Suprapubic skin (tissue), 4 donors: ENCODE data around the gene TTLL5. TPM values are rescaled to one million over a fixed set of nuclear protein-coding genes. Genes with fewer than 3 reads are reported as not detected.

ENCODE experiments used
- DNase-seq, 2 donors: peaks; one replicate each; pipeline ENCODE4 v3.0.0-alpha.2; 2019; ENCODE audit warnings: low spot score in 2 of 2
- H3K27ac ChIP-seq: fragments of 200-600 bp; sonication (generic); one replicate; pipeline ENCODE4 v1.5.1; 2019
- H3K27me3 ChIP-seq: fragments of 200-600 bp; sonication (generic); one replicate; pipeline ENCODE4 v1.5.1; 2019
- H3K36me3 ChIP-seq: fragments of 200-600 bp; sonication (generic); one replicate; pipeline ENCODE4 v1.5.1; 2019
- H3K4me1 ChIP-seq: fragments of 200-600 bp; sonication (generic); one replicate; pipeline ENCODE4 v1.5.1; 2019
- H3K4me3 ChIP-seq: fragments of 200-600 bp; sonication (generic); one replicate; pipeline ENCODE4 v1.5.1; 2019; ENCODE audit warnings: mild to moderate bottlenecking
- H3K9me3 ChIP-seq: fragments of 200-600 bp; sonication (generic); one replicate; pipeline ENCODE4 v1.5.1; 2019
- EP300 ChIP-seq: sonication (generic); formaldehyde crosslinking; IDR thresholded peaks from one replicate; pipeline ENCODE4 v1.6.1; 2017; ENCODE audit warnings: antibody characterized with exemption
- POLR2A ChIP-seq, 2 donors: fragments of 450-650 bp; IDR thresholded peaks; one replicate each; pipeline ENCODE4 v1.6.1; 2017; ENCODE audit warnings: antibody characterized with exemption in 2 of 2, mild to moderate bottlenecking in 2 of 2, moderate library complexity in 2 of 2
- POLR2AphosphoS5 ChIP-seq, 3 donors: sonication (generic); formaldehyde crosslinking; IDR thresholded peaks; one replicate each; pipeline ENCODE4 v1.6.1; 2017; ENCODE audit warnings: antibody characterized with exemption in 3 of 3
- WGBS: methylation state at CpG from one replicate; pipeline ENCODE4 v1.1.5; 2018; 5-methylcytosine and 5-hydroxymethylcytosine counted together
- total RNA-seq, 4 donors: library from RNA; depleted of rRNA; stranded (reverse); fragments of >200 nt; gene quantifications; one replicate each; pipeline ENCODE4 v1.1.0, GENCODE V29; 2016
- TF ChIP-seq, protein P1 (sequence below), 2 donors: fragments of 200-600 bp in 1 of 2; fragments of 450-650 bp in 1 of 2; sonication (generic) in 1 of 2; IDR thresholded peaks; one replicate each; pipeline ENCODE4 v1.5.1; 2016 to 2019; ENCODE audit warnings: antibody characterized with exemption in 2 of 2, mild to moderate bottlenecking in 1 of 2, moderate library complexity in 1 of 2

TTLL5 gene
- total RNA-seq, 4 donors from 2014 or later: 24.4 to 56.4 (median 34.8) TPM

- Histone ChIP-seq H3K27ac (no peak overlapping the region), H3K36me3 (peaks cover 25% of the 10 kb centered on the region), H3K9me3 (no peaks in the 10 kb centered on the region), H3K4me3 (no peak overlapping the region), H3K27me3 (no peaks in the 10 kb centered on the region), H3K4me1 (no peaks in the 10 kb centered on the region)
- 97% methylated on average over 3 of the region's 3 CpGs for WGBS
- no peak for DNase-seq
- TF ChIP-seq, protein P1, sequence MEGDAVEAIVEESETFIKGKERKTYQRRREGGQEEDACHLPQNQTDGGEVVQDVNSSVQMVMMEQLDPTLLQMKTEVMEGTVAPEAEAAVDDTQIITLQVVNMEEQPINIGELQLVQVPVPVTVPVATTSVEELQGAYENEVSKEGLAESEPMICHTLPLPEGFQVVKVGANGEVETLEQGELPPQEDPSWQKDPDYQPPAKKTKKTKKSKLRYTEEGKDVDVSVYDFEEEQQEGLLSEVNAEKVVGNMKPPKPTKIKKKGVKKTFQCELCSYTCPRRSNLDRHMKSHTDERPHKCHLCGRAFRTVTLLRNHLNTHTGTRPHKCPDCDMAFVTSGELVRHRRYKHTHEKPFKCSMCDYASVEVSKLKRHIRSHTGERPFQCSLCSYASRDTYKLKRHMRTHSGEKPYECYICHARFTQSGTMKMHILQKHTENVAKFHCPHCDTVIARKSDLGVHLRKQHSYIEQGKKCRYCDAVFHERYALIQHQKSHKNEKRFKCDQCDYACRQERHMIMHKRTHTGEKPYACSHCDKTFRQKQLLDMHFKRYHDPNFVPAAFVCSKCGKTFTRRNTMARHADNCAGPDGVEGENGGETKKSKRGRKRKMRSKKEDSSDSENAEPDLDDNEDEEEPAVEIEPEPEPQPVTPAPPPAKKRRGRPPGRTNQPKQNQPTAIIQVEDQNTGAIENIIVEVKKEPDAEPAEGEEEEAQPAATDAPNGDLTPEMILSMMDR (IDR thresholded peaks at IDR 0.05): no peak
- TF ChIP-seq POLR2AphosphoS5 (IDR thresholded peaks at IDR 0.05) (no peak), EP300 (no peak), POLR2A (IDR thresholded peaks at IDR 0.05) (no peak)
Measured at GRCh38 chr14:75732888-75733287, 71.8 kb downstream of the TTLL5 start.

- WGBS: 93% methylated on average over 3 of the region's 3 CpGs
- H3K4me1 ChIP-seq: no peaks in the 10 kb centered on the region
- H3K27me3 ChIP-seq: no peaks in the 10 kb centered on the region
- no peak overlapping the region for H3K4me3 ChIP-seq
- H3K9me3 ChIP-seq: no peaks in the 10 kb centered on the region
- H3K36me3 ChIP-seq: peaks cover 25% of the 10 kb centered on the region
- H3K27ac ChIP-seq: no peak overlapping the region
- no peak for DNase-seq
- no peak for TF ChIP-seq POLR2A (IDR thresholded peaks at IDR 0.05)
Measured at GRCh38 chr14:75734854-75735253, 73.8 kb downstream of the TTLL5 start.

GRCh38 chr14:75736845-75737485 lies 75.9 kb downstream of the TTLL5 start:
- TF ChIP-seq EP300 (no peak), POLR2AphosphoS5 (IDR thresholded peaks at IDR 0.05) (no peak), POLR2A (IDR thresholded peaks at IDR 0.05) (no peak)
- TF ChIP-seq, protein P1 (IDR thresholded peaks at IDR 0.05): no peak
- no peak overlapping the region for H3K27ac ChIP-seq
- H3K27me3 ChIP-seq: no peaks in the 10 kb centered on the region
- H3K4me1 ChIP-seq: no peaks in the 10 kb centered on the region
- no peak overlapping the region for H3K4me3 ChIP-seq
- no peaks in the 10 kb centered on the region for H3K9me3 ChIP-seq
- H3K36me3 ChIP-seq: peaks cover 25% of the 10 kb centered on the region
- DNase-seq: no peak

DNA sequence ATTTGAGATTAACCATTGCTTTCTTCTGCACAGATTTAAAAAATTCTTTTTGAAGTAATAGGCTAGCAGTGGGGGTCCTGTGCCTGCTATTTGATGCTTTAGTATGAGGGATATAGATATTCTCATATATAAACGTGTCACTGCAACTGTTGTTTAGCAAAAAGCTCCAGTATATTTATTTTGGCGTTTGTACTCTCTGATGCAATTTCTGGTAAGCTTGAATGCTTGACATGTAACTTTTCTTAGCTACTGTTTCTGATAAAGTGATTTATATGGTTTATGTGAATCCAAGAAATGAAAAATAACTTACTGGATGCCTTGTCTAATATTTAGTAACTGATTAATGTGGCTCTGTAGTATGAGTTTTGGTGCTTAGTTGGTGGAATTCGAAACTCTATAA lies 77.1 kb downstream of the TTLL5 start:
- no peak overlapping the region for H3K27ac ChIP-seq
- DNase-seq: no peak
- TF ChIP-seq POLR2A (IDR thresholded peaks at IDR 0.05) (no peak), POLR2AphosphoS5 (IDR thresholded peaks at IDR 0.05) (no peak), EP300 (no peak)
- TF ChIP-seq, protein P1 (IDR thresholded peaks at IDR 0.05): no peak
- H3K9me3 ChIP-seq: no peaks in the 10 kb centered on the region
- H3K27me3 ChIP-seq: no peaks in the 10 kb centered on the region
- H3K36me3 ChIP-seq: peaks cover 21% of the 10 kb centered on the region
- 85% methylated on average over 3 of the region's 3 CpGs for WGBS
- no peaks in the 10 kb centered on the region for H3K4me1 ChIP-seq
- H3K4me3 ChIP-seq: no peak overlapping the region

- H3K27ac ChIP-seq: no peak overlapping the region
- TF ChIP-seq EP300 (no peak), POLR2A (IDR thresholded peaks at IDR 0.05) (no peak), POLR2AphosphoS5 (IDR thresholded peaks at IDR 0.05) (no peak)
- TF ChIP-seq, protein P1 (IDR thresholded peaks at IDR 0.05): no peak
- WGBS: 76% methylated on average over 2 of the region's 2 CpGs
- no peaks in the 10 kb centered on the region for H3K27me3 ChIP-seq
- H3K9me3 ChIP-seq: no peaks in the 10 kb centered on the region
- H3K4me1 ChIP-seq: no peaks in the 10 kb centered on the region
- no peak overlapping the region for H3K4me3 ChIP-seq
- no peak for DNase-seq
- peaks cover 25% of the 10 kb centered on the region for H3K36me3 ChIP-seq
Measured at GRCh38 chr14:75742867-75743266, 81.8 kb downstream of the TTLL5 start.

DNA sequence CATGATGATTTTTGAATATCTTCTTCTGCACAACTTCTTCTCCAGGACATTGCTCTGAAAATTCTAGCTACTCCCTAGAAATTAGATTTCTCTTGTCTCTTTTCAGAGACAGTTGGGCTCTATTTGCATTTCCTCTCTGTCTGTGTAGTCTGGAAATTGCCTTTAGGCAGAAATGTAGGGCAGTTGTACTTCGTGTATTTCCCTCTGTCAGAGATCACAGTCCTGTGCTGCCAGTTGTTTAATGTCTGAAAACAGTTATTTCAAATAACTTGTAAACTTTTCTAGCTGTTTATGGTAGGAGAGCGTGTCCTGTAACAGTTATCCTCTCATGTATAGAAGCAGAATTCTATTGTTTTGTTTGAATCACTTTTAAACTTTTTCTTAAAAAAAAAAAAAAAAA lies 86.9 kb downstream of the TTLL5 start:
- H3K4me3 ChIP-seq: no peak overlapping the region
- no peaks in the 10 kb centered on the region for H3K27me3 ChIP-seq
- peaks cover 34% of the 10 kb centered on the region for H3K36me3 ChIP-seq
- WGBS: 72% methylated on average over 2 of the region's 2 CpGs
- H3K4me1 ChIP-seq: no peaks in the 10 kb centered on the region
- TF ChIP-seq POLR2AphosphoS5 (IDR thresholded peaks at IDR 0.05): no peak
- no peak for TF ChIP-seq POLR2A (IDR thresholded peaks at IDR 0.05)
- TF ChIP-seq EP300: no peak
- TF ChIP-seq, protein P1 (IDR thresholded peaks at IDR 0.05): no peak
- DNase-seq: no peak
- H3K27ac ChIP-seq: no peak overlapping the region
- H3K9me3 ChIP-seq: no peaks in the 10 kb centered on the region
